DOHH2 (cell line): Measurements from ENCODE around the gene DDR2.

Source experiments
- CTCF ChIP-seq: fragments of 200-600 bp; sonication (generic); IDR thresholded peaks from one replicate; pipeline ENCODE4 v1.5.1; 2014; ENCODE audit warnings: antibody characterized with exemption, mild to moderate bottlenecking, low read depth, low read length; ENCODE audit not compliant: poor library complexity, severe bottlenecking
- EZH2phosphoT487 ChIP-seq: fragments of 200-600 bp; sonication (generic); IDR thresholded peaks from 2 replicates; pipeline ENCODE4 v1.6.1; 2017; ENCODE audit warnings: borderline replicate concordance, mild to moderate bottlenecking, antibody characterized with exemption, low read length, moderate library complexity, mixed read lengths

DNA sequence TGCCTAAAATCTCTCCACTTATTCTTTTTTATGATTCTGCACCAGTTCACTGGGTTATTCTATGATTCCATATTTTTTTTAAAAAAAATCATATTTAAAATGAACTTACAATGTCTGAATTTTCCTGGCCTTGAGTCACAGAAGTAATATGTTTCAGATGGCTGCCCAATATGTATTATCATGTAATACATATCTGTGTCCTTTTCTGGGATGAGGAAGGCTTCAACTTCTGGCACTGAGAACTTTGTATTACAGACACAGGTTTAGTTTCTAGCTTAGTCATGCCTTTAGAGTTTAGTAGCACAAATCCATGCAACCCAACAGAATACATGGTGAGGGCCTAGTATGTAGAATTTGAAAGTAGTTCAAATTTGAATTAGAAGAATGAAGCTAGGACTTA, 150.4 kb downstream of the DDR2 start:
- TF ChIP-seq CTCF (no peak), EZH2phosphoT487 (no peak)
